NCI-H2029 (cell line): ENCODE results near the gene FLRT1.

Experiments used
- DNase-seq: peaks from one replicate; lab custom pipeline; 2025; lab: John Stamatoyannopoulos, UW

FLRT1 gene

GRCh38 chr11:64035576-64035975 is at the start of gene FLRT1:
FLRT1 (plus strand) TSS chr11:64035931; CDS start chr11:64116268, 80,337 bp downstream.
- no peak for DNase-seq

- DNase-seq = peak; percentile 89
Observed at GRCh38 chr11:63986156-63986931, 49.4 kb upstream of the FLRT1 start, which contains the start of gene OTUB1. OTUB1 (plus strand) TSS chr11:63986438; CDS start chr11:63986457, 19 bp downstream.

GRCh38 chr11:63986932-63987513 is 48.7 kb upstream of the FLRT1 start:
- no peak for DNase-seq

- no peak for DNase-seq
Observed at GRCh38 chr11:63991558-63991957, 44.2 kb upstream of the FLRT1 start.

- no peak for DNase-seq
Observed at GRCh38 chr11:63993100-63993499, 42.6 kb upstream of the FLRT1 start.

GRCh38 chr11:63993993-63994392 is 41.7 kb upstream of the FLRT1 start:
- DNase-seq = no peak

- no peak for DNase-seq
Observed at GRCh38 chr11:63996512-63996911, 39.2 kb upstream of the FLRT1 start.

- DNase-seq = no peak
Observed at GRCh38 chr11:63997104-63997700, 38.5 kb upstream of the FLRT1 start.

GRCh38 chr11:63997801-63998337 is 37.9 kb upstream of the FLRT1 start:
- DNase-seq = no peak

- peak; percentile 49 for DNase-seq
Observed at GRCh38 chr11:63998558-63999348, 37.0 kb upstream of the FLRT1 start.

GRCh38 chr11:63999349-64000025 is 36.2 kb upstream of the FLRT1 start:
- peak; percentile 83 for DNase-seq

GRCh38 chr11:64000026-64000739 is 35.5 kb upstream of the FLRT1 start:
- no peak for DNase-seq

GRCh38 chr11:64000740-64001483 is 34.8 kb upstream of the FLRT1 start:
- no peak for DNase-seq

GRCh38 chr11:64001484-64002420 is 34.0 kb upstream of the FLRT1 start:
- no peak for DNase-seq

GRCh38 chr11:64003807-64004589 is 31.7 kb upstream of the FLRT1 start:
- DNase-seq = no peak

- no peak for DNase-seq
Observed at GRCh38 chr11:64004590-64004984, 31.1 kb upstream of the FLRT1 start.

- DNase-seq = no peak
Observed at GRCh38 chr11:64005691-64006090, 30.0 kb upstream of the FLRT1 start.

GRCh38 chr11:64006398-64006797 is 29.3 kb upstream of the FLRT1 start:
- DNase-seq = no peak
